Ecto neural progenitor cell (in vitro differentiated cells): ENCODE data around the gene AGBL4.
"Not testable (repeated sequence)": the region's sequence is repeated elsewhere in the genome, so short reads cannot be mapped to it uniquely, and the experiment has no call there.

Experiments
- DNase-seq: peaks from one replicate; pipeline ENCODE4 v3.0.0-alpha.2; 2018; ENCODE audit warnings: low spot score

Gene AGBL4

DNA sequence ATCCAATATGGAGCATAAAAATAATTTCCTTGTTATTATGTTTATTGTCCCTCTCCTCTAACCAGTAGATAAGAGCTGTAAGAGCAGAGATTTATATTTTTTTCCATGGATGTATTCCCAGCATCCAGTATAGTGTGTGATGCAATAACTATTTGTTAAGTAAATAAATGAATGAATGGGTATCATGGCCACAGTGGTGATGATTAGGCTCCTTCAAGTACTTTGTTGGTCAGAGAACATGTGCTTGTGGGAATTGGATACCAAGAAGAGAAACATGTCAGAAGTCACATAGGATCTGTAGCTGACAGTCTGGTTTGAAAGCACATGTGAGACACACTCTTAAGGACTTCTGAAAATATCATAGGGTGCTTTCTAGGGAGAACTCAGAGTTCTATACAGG lies 588.5 kb downstream of the AGBL4 start:
- DNase-seq: no peak

DNA sequence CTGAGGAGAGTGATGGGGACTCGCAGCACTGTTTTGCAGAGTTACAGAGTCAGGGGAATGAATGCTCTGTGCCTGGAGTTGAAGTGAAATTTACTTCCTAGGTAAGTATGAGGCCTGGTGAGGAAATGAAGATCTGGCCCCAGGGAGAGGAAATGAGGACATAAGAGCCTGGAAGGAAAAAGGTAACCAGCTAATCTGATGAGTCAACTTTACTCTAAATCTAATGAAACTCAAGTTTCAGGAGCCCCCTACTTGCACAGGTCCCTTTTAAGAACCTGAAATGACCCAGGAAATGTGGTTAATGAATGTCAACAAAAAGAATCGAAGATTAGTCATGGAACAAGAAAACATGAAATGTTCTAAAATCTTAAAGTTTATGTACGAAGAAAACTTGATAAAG lies 599.0 kb downstream of the AGBL4 start:
- DNase-seq: no peak

DNA sequence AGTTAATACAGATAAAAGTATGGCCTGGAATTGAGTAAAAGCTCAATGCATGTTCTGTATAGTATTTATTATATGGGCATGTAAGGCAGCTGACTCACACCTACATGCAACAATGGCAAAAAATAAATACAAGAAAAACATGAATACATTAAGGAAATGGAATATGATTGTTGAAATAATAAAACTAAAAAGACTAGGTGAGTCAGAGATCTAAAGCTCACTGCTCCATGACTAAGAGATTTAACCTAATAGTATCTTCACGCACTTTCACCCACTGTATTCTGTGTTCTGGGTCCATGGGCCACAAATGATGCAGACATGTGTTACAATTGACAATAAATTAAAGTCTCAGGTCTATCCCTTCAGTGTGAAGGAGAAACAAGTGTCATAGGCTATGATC lies 607.0 kb downstream of the AGBL4 start:
- DNase-seq: no peak

DNA sequence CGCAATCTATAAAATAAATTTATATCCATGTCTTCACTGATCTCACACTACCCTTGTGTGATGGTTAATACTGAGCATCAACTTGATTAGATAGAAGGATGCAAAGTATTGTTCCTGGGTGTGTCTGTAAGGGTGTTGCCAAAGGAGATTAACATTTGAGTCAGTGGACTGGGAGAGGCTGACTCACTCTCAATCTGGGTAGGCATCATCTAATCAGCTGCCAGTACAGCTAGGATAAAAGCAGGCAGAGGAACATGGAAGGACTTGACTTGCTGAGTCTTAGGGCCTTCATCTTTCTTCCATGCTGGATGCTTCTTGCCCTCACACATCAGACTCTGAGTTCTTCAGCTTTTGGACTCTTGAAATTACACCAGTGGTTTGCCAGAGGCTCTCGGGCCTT lies 615.4 kb downstream of the AGBL4 start:
- DNase-seq: no peak

DNA sequence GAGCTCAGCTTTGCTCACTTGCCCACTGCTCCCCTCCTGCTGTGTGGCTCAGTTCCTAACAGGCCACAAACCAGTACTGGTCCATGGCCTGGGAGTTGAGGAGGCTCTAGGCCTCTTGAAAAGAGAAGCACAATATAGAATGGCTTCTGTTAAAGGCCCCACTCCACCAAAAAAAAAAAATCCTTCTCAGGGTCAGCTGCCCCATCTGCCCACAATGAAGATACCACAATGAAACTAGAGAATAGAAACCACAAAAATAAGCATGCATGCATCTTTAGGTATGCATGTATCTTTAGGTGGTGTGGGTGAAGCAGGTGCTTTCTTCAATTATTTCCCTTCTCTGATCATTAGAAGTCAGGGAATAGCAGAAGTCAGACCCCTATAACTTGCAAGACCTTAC lies 626.7 kb downstream of the AGBL4 start:
- DNase-seq: no peak

DNA sequence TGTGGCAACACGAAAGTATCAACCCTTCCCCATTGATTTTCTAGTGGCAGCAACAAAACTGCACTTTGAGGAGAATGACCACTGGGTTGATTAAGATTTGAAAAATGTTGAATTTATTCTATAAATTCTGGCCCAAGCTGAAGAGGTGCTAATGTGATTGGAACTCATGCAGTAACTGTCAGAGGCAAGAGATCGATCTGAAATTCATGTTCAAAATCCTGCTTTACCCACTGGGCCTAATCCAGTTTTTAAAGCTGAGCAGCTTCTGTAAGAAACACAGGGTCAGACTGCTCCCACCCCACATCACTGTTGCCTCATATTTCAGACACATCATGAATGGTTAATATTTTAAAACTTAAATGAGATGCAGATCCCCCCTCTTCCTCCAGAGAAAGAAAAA lies 629.6 kb downstream of the AGBL4 start:
- no peak for DNase-seq

DNA sequence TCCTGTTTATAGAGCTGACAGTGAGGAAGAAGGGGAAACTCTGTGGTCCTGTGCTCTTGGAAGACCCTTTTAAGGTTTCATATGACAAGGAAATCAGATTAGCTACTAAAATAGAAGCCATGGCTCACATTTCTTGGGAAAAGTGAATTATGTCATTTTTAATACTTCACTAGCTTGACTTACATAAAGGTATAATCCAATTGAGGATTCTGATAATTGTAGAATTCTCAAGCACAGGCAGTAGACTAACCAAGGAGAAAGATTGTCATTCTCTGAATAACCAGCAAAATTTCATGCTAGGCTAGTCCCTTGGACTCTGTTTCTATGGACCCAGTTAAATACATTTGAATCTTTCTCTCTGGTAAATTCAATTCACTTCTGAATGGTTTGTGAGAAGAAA lies 634.1 kb downstream of the AGBL4 start:
- DNase-seq: no peak

DNA sequence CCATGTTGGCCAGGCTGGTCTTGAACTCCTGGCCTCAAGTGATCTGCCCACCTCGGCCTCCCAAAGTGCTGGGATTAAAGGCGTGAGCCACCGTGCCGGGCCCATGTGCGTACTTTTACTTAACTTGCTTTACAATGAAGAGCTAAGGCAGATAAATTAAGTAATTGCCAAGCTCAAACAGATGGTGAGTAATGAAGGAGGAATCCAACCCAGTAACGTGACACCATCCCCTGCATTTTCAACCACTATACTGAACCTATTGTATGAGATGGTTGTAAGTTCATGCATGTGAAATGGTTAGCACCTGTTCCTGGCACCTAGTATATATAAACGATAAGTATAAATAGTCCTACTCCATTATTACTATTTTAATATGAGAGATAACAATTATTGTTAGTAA lies 659.1 kb downstream of the AGBL4 start:
- DNase-seq: no peak

DNA sequence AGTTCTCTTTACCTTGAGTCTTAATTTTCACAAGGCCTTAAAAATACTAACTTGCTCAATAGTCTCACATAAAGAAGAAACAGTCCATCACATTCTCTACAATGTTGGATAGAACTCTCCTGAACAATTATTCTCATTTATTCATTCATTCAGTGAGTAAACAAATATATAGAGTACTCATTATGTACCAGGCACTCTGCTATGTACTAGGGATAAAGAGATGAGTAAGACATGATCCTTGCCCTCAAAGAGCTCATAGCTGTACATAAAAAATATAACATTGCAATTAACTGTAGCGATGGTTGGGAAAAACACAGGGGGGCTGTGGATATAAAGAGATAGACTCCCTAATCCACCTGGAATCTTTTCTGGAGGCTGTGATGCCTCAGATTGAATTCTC lies 660.1 kb downstream of the AGBL4 start:
- no peak for DNase-seq

DNA sequence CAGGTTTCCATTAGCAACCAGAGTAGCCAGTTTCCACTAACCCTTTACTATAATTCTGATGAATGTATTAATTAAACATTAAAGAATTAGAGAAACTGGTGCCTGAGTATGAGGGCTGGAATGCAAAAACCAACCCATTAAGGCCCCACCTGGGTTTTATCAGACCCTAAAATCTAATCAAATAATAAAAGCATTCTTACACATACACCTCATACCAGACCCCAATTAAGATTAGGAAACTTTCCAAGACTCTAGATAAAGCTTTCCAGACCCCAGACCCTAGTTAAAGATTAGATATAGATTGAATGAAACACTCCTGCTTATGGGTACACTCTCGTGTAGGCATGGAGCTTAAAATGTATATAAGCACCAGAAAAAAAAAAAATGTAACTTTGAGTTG lies 665.7 kb downstream of the AGBL4 start:
- DNase-seq: no peak

DNA sequence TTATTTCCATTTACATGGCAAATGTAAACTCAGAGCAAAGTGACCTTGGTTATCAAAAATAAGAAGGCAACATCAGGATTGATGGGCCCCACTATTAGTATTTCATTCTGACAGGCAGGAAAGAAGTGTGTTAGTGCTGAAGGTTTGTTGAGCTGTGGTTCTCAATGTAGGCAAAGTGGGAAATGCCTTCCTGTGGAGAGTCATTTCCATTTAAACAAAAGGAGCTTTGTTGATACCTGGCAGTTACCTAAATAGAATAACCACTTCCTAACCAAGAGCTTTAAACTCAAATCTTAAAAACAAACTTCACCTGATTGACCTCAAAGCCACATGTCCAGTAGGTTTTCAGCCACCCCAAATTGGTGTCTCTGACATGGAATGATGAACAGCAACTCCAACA lies 667.2 kb downstream of the AGBL4 start:
- no peak for DNase-seq

DNA sequence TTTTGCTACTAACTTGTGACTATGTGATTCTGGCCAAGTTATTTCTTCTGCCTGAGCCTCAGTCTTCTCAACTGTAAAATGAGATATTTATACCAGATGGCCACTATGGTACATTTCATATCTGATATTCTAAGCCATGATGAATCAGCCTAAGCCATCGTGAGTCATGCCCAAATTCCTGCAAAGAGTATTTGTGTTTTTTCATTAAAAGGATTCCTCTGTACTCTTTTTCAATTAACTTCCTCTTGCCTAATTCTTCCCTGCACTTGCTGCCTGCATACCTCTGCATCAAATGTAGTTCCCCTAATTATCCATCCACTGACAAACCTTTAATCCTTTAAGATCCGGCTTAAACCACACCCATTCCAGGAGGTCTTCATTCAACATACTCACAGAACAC lies 672.0 kb downstream of the AGBL4 start:
- DNase-seq: no peak

DNA sequence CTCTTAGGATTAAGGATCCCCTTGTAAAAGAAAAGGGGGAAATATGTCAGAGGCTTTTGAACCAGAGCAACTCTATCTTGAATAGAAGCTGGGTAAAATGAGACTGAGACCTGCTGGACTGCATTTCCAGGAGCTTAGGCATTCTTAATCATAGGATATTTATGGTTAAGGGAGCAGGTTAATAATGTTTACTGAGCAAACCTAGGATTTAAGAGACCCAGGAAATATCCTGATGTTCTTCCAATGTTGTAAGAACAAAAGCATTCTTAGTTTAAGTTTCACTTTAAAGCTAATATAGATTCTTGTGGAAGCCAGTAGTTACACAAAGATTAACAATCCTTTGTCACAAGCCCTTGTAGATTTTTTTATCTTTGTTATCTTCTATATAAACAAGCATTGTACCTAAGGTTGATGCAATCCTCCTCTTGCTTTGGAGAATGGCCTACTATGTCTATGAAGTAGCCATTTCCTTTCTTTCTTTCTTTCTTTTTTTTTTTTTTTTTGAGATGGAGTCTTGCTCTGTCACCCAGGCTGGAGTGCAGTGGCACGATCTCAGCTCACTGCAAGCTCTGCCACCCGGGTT lies 676.9 kb downstream of the AGBL4 start:
- no peak for DNase-seq

DNA sequence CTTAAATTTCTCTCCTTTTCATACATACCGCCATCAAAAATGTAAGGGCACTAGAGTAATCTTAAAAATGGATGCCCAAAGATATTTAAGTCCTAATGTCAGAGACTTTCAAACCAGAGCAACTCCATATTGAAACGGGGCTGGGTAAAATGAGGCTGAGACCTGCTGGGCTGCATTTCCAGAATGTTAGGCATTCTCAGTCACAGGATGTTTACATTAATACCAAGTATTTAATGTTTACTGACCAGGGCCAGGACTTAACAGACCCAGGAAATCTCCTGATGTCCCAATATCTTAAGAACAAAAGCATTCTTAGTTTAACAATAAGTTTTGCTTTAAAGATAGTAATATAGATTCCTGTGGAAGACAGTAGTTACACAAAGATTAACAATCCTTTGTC lies 683.2 kb downstream of the AGBL4 start:
- no peak for DNase-seq

DNA sequence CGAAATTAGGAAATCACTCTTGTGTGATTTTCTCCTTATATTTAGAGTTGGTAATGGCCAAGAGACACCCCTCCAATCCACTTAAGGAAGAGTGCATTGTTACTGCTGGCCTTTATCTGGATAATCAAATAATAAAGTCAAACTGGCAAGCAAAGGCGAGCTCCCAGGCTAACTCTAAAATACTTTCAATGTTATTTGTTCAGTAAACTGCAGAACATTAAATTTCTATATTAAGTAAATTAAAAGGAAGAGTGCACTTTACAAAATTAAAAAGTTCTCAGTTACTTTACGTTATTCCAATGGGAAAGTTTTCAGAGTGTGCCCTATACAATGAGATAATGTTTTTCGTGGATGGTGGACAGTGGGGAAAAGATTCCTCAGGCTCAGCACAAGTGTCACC lies 684.7 kb downstream of the AGBL4 start:
- no peak for DNase-seq

DNA sequence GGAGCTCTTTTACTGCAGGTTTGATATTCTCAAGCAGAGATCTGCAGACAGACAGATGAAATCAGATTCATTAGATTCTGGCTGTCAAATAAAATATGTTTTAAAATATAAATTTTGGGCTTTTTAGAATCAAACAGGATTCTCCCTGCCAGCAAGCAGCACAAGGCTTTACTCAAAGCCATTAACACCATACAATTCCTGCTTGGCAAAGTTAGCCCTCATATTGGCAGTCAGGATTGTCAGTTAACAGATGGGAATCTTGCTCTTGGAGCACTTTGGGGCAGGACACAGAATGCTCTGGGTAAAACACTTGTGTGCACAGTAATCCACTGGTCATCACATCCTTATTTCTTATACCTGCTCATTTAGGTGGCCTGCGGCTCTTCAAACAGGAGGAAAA lies 686.5 kb downstream of the AGBL4 start:
- DNase-seq: no peak

DNA sequence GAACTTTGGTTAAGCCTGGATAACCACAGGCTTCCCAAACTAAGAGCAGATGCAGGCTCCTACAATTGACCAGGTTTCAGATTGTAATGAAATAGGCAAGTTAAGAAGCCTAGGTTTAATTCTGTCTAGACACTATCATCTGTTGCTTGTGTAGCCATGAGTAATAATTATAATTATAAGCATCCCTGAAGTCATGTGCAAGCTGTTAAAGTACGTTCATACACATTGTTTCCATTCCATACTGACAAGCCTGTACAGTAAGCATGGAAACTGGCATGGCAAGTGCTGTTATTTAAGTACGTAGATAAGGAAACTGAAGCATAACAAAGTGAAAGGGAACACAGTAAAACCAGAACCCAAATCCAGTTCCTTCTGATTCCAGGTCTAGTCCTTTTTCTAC lies 689.8 kb downstream of the AGBL4 start:
- DNase-seq: no peak

DNA sequence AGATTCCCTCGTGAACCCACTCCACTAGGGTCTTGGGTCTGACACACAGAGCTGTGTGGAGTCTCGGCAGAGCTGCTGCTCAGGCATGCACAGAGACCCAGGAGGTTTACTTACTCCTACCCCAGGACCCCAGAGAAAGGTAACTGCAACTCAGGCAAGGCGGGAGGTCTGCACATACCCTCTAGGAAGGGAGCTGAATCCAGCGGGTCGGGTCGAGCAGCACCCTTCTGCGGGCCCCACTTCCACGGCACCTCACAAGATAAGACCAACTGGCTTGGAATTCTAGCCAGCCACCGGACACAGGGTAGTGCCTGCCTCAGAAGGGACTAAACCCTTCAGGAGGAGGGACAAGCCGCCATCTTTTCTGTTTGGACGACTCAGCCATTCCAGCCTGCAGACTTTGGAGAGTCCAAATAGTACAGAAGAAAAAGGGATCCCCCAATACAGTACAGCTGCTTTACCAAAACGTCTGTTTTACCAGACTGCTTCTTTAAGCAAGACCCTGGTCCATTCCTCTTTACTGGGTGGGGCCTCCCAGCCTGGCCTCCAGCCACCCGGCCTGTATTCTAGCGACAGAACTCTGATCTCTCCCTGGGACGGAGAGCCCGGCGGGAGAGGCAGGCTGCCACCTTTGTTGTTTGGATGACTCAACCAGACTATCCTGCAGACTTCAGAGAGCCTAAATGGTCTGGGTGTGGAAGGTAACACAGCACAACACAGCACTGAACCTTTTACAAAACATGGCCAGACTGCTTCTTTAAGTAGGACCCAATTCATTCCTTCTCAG lies 692.5 kb downstream of the AGBL4 start:
- DNase-seq: no peak

DNA sequence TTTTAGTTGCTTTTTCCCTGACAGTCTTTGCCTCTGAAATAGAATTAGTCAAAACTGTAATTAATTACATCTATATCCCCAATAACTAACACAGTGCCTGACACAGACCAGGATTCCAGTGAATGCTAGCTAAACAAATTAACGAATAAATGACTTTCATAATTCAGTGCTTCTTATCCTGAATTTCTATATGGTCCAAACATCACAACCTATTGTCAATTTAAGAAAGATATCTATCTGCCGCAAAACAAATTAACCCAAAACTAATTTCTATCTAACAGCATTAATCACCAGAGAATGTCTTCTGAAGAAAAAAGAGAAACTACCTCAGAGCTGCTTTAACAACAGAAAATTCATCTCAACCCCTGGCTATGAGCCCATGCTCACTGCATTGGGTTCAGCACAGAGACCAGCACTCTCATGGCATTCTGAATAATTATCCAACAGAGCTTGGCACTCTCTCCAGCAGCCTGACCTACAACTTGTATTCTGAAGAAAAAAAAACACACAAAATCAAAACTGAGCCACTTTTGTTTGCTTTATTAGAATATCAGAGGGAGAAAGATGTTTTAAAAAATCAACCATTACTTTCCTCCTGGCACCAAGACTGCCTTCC lies 699.7 kb downstream of the AGBL4 start:
- DNase-seq: no peak

DNA sequence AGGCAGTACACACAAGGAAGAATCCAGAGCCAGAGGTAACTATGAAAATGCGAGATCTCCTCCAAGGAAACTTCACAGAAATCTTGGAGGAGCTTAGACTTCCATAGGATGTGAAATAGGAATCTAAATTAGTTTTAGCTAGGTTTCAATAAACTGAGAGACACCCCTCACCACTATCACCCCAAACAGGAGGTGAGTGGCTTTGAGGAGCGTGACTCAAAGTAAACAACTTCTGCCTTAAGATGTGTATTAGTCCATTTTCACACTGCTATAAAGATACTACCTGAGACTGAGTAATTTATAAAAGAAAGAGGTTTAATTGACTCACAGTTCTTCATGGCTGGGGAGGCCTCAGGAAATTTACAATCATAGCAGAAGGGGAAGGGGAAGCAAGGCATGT lies 703.3 kb downstream of the AGBL4 start:
- not testable (repeated sequence) for DNase-seq

DNA sequence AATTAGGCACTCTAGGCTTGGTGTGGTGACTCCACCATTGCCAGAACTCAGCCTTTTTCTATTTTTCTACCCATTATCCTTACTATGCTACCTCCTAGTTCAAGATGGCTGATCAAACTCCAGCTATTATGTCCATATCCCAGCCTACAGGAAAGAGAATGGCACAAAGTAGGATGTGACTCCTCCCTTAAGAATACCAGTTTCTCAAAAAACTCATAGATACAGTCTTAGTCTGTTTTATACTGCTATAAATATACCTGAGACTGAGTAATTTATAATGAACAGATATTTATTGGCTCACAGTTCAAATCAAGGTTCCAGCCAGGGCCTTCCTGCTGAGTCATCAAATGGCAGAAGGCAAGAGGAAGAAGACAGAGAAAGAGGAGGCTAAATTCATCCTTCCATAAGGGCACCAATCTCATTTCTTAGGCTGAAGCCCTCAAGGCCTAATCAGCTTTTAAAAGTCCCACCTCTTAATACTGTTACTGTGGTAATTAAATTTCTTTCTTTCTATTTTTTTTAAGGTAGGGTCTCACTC lies 704.3 kb downstream of the AGBL4 start:
- no peak for DNase-seq

DNA sequence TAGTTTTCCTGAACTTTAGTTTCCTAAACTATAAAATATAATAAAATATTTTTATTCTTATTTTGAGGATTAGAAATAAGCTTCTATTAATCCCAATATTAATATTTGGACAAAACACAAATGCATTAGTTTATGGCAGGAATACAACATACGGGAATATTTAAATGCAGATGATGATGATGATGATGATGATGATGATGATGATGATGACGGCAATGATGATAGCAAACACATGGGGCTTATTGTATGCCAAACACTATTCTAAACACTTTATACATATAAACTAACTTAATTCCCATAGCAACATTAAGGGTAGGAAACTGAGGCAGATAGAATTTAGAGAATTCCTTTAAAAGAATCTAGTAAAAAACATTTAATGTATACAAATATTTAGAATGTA lies 705.5 kb downstream of the AGBL4 start:
- DNase-seq: no peak

DNA sequence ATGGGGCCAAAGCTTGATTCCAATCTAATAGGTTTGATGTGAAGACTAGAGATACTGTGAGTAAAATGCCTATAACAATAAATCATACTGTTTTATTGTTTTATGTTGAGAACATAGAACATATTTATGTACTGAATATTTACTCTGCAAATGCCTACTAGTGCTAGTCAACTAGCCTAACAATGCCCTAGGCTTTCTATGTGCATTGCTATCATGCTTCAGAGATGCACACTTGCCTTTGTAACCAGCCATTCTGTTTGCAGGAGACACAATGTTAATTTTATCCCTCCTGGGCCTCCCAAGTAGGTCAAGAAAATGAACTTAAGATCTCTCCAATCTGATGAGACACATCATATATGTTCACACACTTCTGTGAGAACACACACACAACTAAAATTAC lies 716.3 kb downstream of the AGBL4 start:
- no peak for DNase-seq
